Kidney epithelial cell (primary cell): ENCODE data around the gene P2RY6. TPM values are rescaled to one million over a fixed set of nuclear protein-coding genes. Genes with fewer than 3 reads are reported as not detected.

Experiments
- DNase-seq: peaks from one replicate; pipeline ENCODE4 v3.0.0-alpha.2; 2010; ENCODE audit warnings: low read depth
- H3K27me3 ChIP-seq: 2 replicates; pipeline ENCODE4 v1.6.0; 2011; ENCODE audit warnings: low read length; ENCODE audit not compliant: control insufficient read depth, insufficient read depth
- H3K36me3 ChIP-seq: 2 replicates; pipeline ENCODE4 v1.5.1; 2011; ENCODE audit warnings: low read length; ENCODE audit not compliant: control insufficient read depth, insufficient read depth
- H3K4me3 ChIP-seq: 2 replicates; pipeline ENCODE4 v1.5.1; 2011; ENCODE audit warnings: low read depth, mild to moderate bottlenecking, control low read depth, low read length
- CTCF ChIP-seq: IDR thresholded peaks from 2 replicates; pipeline ENCODE4 v1.5.1; 2011; ENCODE audit warnings: mild to moderate bottlenecking, moderate library complexity, low read length, control low read depth, inconsistent platforms; ENCODE audit not compliant: insufficient read depth, poor library complexity, severe bottlenecking
- total RNA-seq: library from RNA; depleted of rRNA; stranded (reverse); fragments of >200 nt; gene quantifications from 2 replicates; pipeline ENCODE4 v1.2.3, GENCODE V29; 2015

P2RY6 gene
- total RNA-seq, 1 donor from 2014 or later: 6.1 TPM

DNA sequence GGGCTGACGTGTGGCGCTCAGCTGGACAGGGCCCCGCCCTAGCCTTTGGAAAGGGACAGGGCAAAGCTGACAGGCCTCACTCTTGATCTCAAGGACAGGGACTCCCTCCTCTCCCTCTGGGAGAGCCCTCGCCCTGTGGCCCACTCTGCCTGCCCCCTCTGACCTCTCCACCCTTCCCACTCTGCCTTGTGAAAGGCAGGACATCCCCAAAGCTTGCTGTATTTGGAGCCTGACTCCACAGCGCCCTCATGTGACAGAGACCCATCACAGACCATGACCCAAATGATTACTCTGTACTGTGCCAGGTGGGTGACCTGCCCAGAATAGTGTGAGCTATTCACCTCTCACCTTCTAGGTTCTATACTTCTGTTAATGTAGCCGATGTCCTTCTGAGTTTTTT lies 35.3 kb upstream of the P2RY6 start:
- peak; percentile 57 for TF ChIP-seq CTCF
- H3K27me3 ChIP-seq: no peaks in the 10 kb centered on the region
- H3K4me3 ChIP-seq: no peak overlapping the region
- DNase-seq: no peak
- no peaks in the 10 kb centered on the region for H3K36me3 ChIP-seq

DNA sequence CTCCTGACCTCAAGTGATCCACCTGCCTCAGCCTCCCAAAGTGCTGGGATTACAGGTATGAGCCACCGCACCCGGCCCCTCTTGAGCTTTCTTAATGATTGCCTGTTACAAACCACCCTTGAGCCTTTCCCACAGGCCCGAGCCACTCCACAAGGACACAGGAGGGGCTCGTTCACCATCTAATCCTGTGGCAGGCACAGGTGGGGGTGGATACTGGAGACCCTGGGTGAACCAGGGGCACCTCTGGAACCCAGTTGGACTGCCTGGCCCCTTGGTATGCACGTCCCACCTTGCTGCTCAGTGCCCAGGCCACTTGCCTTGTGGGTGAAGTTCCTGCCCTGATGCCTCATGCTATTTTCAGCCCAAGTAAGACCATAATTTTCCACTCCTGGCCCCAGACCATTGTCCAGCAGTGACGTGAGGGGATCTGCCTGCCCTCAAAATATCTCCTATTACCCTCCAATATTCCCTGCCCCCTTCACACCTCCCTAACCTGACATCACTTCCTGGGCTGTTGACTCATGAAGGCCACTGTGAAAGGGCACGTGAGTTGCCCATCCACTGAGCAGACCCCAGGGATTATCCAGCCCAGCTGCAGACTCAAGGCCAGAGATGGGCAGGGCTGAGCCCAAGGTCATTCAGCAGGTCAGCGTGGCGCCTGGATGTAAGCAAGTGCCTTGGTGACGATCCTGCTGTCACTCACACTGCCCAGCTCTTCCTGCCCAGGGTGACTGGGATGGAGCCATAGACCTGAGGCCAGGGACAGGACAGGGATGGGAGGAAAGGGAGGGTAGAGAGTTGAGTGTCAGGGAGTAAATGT lies 34.5 kb upstream of the P2RY6 start:
- DNase-seq: no peak
- Histone ChIP-seq H3K4me3 (no peak overlapping the region), H3K36me3 (no peaks in the 10 kb centered on the region), H3K27me3 (no peaks in the 10 kb centered on the region)
- TF ChIP-seq CTCF: no peak

DNA sequence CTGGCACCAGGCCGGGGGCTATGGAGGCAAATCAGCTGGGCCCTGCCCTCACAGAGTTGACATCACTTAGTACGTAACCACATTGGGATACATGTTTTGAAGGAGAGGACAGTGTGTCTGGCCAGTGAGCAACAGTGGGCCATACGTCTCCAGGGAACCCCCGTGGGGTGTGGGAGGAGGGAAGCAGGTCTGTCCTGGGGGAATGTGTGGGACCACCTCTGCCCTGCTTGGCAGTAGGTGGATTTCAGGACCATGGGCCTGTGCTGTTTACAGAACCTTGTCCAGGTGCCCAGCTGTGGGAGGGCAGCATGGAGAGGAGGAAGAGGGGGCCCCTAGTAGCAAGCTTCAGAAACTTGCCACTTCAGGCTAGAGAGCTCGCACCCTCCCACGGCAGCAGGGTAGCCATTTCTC lies 33.0 kb upstream of the P2RY6 start:
- TF ChIP-seq CTCF: no peak
- Histone ChIP-seq H3K27me3 (no peaks in the 10 kb centered on the region), H3K4me3 (no peak overlapping the region), H3K36me3 (no peaks in the 10 kb centered on the region)
- DNase-seq: no peak

DNA sequence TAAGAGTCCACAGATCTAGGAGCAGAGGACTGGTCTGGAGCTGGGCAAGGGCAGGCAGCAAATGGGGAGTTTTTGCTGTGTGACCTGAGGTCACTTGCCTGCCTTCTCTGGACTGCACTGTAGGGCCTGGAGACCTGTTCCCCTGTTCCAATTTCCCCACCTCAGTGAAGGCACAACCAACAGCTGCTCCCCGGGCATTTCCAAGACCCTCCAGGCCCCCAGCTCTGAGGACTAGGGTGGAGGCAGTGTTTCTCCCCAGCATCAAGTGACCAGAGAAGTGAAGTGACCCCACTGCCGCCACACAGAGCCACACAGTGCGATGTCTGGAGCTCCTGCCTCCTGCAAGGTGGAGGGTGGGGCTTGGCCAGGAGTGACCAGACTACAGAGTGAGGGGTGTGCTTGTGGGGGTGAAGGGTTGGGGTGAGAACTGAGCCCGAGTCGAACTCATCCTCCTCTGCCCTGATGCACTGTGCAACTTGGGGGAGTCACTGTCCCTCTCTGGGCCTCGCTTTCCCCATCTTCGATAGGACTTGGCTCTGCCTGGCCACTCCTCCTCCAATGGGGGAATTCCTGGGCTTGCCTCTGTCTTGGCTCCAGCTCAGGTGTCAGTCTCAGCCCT lies 32.5 kb upstream of the P2RY6 start:
- Histone ChIP-seq H3K4me3 (no peak overlapping the region), H3K36me3 (no peaks in the 10 kb centered on the region), H3K27me3 (no peaks in the 10 kb centered on the region)
- no peak for TF ChIP-seq CTCF
- no peak for DNase-seq

GRCh38 chr11:73240190-73240781 lies 31.9 kb upstream of the P2RY6 start:
- Histone ChIP-seq H3K36me3 (no peaks in the 10 kb centered on the region), H3K27me3 (no peaks in the 10 kb centered on the region), H3K4me3 (no peak overlapping the region)
- no peak for TF ChIP-seq CTCF
- DNase-seq: no peak

DNA sequence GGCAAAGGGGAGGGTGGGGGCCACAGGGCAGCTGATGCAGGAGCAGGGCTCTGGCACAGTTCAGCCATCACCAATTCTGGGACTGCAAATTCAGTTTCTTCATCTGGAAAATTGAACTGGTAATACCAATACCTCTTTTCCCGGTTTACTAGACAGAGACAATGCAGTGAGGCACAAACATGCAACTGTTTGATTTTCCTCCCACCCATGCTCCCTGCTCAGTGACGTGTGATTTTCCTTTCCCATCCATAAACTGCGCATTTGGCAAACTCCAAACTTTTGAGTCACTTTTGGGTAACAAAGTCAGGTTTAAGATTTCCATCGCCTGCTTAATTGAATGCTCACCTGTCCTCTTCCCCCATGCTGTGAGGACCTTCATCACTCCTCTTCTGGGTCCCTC lies 30.8 kb upstream of the P2RY6 start:
- H3K36me3 ChIP-seq: no peaks in the 10 kb centered on the region
- no peaks in the 10 kb centered on the region for H3K27me3 ChIP-seq
- no peak for DNase-seq
- no peak overlapping the region for H3K4me3 ChIP-seq
- TF ChIP-seq CTCF: no peak
